DMS53 (cell line): Measurements from ENCODE around the gene NCOA3.
"Not testable (repeated sequence)": the region's sequence is repeated elsewhere in the genome, so short reads cannot be mapped to it uniquely, and the experiment has no call there.

Experiments
- DNase-seq: peaks from one replicate; lab custom pipeline; 2025; lab: John Stamatoyannopoulos, UW

The NCOA3 gene

GRCh38 chr20:47561603-47562583 is 60.2 kb downstream of the NCOA3 start:
- no peak for DNase-seq

GRCh38 chr20:47566269-47566668 is 64.6 kb downstream of the NCOA3 start:
- no peak for DNase-seq

- peak; percentile 90 for DNase-seq
Observed at GRCh38 chr20:47568019-47568418, 66.3 kb downstream of the NCOA3 start.

DNA sequence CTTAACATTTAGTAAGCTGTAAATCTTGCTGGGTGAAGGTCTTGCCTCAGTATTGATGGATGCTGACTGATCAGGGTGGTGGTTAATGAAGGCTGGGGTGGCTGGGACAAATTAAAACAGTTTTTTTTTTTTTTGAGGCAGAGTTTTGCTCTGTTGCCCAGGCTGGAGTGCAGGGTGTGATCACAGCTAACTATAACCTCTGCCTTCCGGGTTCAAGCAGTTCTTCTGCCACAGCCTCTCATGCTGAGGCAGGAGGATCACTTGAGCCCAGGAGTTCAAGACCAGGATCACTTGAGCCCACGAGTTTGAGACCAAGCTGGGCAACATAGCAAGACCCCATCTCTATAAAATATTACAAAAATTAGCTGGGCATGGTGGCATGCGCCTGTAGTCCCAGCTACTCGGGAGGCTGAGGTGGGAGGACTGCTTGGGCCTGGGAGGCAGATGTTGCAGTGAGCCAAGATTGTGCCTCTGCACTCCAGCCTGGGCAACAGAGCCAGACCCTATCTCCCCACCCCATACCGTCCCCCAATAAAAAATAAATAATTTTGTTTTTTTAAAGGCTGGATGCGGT is 67.2 kb downstream of the NCOA3 start:
- no peak for DNase-seq

DNA sequence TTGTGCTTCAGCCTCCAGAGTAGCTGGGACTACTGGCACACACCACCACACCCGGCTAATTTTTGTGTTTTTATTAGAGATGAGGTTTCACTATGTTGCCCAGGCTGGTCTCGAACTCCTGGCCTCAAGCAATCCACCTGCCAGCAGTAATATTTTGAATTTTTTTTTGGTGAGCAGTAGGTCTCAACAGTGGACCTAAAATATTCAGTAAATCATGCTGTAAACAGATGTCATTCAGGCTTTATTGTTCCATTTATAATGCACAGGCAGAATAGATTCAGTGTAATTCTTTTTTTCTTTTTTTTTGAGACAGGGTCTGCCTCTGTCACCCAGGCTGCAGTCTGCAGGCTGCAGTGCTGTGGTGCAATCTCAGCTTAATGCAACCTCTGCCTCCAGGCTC is 69.7 kb downstream of the NCOA3 start:
- DNase-seq, result no peak

DNA sequence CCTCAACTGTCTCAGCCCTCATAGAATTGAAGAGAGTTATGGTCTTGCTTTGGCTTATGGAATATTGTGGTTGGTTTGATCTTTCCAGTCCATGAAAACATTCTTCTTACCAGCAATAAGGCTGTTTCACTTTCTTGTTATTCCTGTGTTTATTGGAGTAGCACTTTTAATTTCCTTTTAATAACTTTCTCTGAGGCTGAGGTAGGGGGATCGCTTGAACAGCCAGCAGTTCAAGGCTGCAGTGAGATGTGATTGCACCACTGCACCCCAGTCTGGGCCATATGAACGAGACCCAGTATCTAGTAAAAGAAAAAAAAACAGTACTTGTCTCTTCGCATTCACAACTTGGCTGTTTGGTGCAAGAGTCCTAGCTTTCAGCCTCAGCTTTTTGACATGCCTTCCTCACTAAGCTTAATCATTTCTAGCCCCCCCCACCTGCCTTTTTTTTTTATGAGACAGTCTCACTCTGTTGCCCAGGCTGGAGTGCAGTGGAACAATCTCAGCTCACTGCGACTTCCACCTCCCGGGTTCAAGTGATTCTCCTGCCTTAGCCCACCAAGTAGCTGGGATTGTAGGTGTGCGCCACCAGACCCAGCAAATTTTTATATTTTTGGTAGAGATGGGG is 70.5 kb downstream of the NCOA3 start:
- DNase-seq, result no peak

GRCh38 chr20:47573559-47573958 is 71.9 kb downstream of the NCOA3 start:
- DNase-seq, result no peak

DNA sequence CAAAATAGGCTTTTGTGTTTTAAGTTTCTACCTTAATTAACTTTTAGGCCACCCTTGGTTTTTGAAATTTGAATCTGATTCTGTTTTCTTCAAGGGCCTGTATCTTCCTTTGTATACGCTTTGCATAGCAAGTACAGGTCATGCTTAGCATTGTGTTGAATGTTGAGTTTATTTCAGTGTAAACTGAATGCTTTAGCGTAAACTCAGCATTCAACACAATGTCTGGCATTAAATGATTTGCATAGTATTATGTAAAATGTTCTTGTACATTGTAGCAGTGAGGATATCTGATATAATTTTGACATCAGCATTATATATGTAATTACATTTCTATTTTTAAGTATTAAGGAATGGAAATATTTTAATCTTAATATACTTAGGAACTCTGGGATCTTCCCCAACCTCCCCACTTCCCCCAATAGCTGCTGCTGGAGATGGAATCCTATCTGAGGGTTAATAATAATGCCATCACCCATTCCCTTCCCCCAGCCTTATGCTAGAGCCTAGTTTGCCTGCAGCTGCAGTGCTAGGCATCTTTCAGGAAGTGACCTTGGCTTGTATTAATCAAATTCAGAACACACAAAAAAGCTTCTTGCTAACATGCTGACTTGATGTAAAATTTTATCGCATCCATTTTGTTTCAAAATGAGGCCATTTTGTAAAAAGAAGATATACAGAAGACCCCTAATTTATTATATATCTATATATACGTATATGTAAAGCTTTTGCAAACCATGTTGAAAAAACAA is 73.1 kb downstream of the NCOA3 start:
- peak; percentile 95 for DNase-seq

DNA sequence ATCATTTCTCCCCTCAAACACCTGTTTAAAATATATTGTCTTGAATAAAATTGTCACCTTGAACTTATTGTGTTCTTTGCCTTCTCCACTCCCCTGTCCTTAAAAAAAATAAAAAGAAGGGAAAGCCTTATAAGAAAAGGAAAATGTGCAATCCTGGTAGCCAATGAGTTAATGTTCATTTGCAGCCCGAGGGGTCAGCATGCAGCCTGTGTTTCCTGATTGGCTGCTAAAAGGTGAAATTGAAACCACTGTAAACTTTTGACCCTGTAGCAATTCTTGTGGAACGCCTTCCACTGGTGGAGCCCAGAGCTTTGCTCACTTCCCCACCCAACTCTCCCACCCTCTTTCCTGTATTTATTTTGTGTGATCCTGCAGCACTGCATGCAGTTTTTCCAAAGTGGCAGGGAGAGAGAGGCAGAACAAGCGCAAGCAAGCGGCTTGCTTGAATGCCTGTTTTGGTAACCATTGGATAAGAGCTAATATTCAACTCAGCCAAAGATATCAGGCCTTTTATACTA is 74.9 kb downstream of the NCOA3 start:
- peak; percentile 84 for DNase-seq

- DNase-seq, result no peak
Observed at GRCh38 chr20:47577314-47577713, 75.6 kb downstream of the NCOA3 start.

- DNase-seq, result no peak
Observed at GRCh38 chr20:47578543-47578942, 76.9 kb downstream of the NCOA3 start.

DNA sequence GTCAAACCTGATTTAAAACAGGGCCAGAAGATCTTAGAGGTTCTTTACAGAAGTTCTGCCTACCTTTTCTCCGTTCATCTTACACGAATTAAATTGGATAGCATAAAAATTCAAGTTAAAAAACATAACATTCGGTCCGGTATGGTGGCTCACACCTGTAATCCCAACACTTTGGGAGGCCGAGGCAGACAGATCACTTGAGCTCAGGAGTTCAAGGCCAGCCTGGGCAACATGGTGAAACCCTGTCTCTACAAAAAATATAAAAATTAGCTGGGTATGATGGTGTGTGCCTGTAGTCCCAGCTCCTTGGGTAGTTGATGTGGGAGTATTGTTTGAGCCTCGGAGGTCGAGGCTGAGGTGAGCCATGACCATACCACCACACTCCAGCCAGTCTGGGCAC is 79.0 kb downstream of the NCOA3 start:
- not testable (repeated sequence) for DNase-seq

DNA sequence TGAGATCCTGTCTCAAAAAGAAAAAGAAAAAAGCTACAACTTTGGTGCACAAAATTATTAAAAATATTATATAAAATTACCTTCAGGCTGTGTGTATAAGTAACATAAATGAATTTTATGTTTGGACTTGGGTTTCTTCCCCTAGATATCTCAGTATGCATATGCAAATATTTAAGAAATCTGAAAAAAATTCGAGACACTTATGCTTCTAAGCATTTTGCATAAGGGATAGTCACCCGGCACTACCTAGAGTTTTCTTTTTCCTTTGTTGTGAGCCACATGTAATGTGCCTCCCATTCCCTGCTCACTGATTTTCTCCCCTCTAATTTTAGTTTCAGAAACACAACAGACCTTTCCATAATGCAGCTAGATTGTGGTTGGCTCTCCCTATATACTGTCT is 79.4 kb downstream of the NCOA3 start:
- DNase-seq, result no peak

DNA sequence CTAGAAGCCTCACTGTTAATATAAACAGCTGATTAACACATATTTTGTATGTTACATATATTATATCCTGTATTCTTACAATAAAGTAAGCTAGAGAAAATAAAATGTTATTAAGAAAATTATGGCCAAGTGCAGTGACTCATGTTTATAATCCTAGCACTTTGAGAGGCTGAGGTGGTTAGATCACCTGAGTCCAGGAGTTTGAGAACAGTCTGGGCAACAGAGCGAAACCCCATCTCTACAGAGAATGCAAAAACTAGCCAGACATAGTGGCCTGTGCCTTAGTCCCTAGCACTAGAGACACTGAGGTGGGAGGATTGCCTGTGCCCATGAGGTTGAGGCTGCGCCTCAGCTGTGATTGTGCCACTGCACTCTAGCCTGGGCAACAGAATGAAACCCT is 81.9 kb downstream of the NCOA3 start:
- no peak for DNase-seq

GRCh38 chr20:47585087-47585747 is 83.5 kb downstream of the NCOA3 start:
- no peak for DNase-seq

- DNase-seq, result no peak
Observed at GRCh38 chr20:47586649-47587294, 85.1 kb downstream of the NCOA3 start.

DNA sequence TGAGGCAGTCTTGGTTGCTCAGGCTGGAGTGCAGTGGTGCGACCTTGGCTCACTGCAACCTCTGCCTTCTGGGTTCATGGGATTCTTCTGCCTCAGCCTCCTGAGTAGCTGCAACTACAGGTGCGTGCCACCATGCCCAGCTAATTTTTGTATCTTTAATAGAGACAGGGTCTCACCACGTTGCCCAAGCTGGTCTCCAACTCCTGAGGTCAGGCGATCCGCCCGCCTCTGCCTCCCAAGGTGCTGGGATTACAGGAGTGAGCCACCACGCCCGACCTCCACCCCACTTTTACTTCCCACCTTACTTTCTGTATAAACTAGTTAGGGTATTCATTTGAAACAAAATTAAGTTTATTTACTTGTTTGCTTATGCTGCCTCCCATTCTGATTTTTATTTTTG is 86.5 kb downstream of the NCOA3 start:
- DNase-seq, result no peak

- no peak for DNase-seq
Observed at GRCh38 chr20:47591231-47591630, 89.5 kb downstream of the NCOA3 start.

- DNase-seq, result no peak
Observed at GRCh38 chr20:47594157-47594556, 92.5 kb downstream of the NCOA3 start.

GRCh38 chr20:47595138-47595537 is 93.5 kb downstream of the NCOA3 start:
- not testable (repeated sequence) for DNase-seq

DNA sequence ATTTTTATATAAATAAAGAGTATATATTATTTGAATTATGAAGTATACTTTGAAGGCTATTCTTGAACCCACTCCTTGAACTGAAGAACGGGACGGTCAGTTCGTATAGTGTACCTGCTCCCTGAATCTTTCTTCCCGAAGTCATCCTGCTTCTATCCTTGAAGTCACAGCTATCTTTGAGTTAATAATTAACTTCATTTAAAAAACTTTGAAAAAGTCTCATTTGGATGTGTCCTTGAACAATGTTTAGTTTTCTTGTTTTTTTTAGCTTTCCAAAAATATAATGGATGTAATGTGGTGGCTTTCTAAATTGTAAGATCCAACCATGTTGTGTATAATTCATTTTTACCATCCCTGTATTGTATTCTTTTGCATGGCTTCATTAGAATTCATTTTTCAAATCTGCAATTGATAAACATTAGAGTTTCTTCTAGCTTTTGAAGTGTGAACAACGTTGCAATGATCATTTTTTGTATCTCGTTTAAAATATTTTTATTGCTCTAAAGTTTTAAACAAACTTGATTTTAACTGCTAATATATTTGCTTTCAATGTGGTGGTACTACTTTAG is 94.4 kb downstream of the NCOA3 start:
- no peak for DNase-seq
